ENCODE results near the gene GDPD4. TPM values are rescaled to one million over a fixed set of nuclear protein-coding genes. Genes with fewer than 3 reads are reported as not detected.
A peak's percentile ranks its signal among the peaks of the same experiment; 100 is the strongest.

Gene GDPD4
- polyA plus RNA-seq, 4 donors, result 2.2 to 4.5 TPM; not detected in 2

- H3K9me3 ChIP-seq (ENCODE audit: control insufficient read depth in 2 of 2, insufficient read depth in 1 of 2, low read depth in 1 of 2, low read length in 1 of 2), result no peaks in the 10 kb centered on the region
- WGBS, 3 donors, result 45 to 61% (median 58%) methylated on average over 2 of the region's 2 CpGs
- FAIRE-seq, result no peak
- H3K4me1 ChIP-seq (ENCODE audit: control insufficient read depth in 3 of 3, insufficient read depth in 2 of 3, low read depth in 1 of 3, low read length in 2 of 3), result no peaks in the 10 kb centered on the region
- peak in 1 of 2 donors; percentile 52 for DNase-seq
- peaks cover 6 to 23% (median 6%) of the 10 kb centered on the region in 3 donors for H3K36me3 ChIP-seq (ENCODE audit: control insufficient read depth in 3 of 3, insufficient read depth in 2 of 3, low read depth in 1 of 3, low read length in 3 of 3)
- no peak overlapping the region for H3K4me3 ChIP-seq (ENCODE audit: low read depth in 1 of 3, low read length in 3 of 3)
- H3K27ac ChIP-seq (ENCODE audit: low read depth in 1 of 3, low read length in 2 of 3), result peak overlapping the region in 1 of 3 donors; percentile 57
- no peaks in the 10 kb centered on the region for H3K27me3 ChIP-seq (ENCODE audit: control insufficient read depth in 3 of 3, insufficient read depth in 3 of 3, low read length in 3 of 3)
Measured at GRCh38 chr11:77322926-77323590, 21.6 kb upstream of the GDPD4 start.

GRCh38 chr11:77322506-77322905 is 21.0 kb upstream of the GDPD4 start:
- 75 to 93% (median 81%) methylated on average over 2 of the region's 2 CpGs for WGBS, 3 donors
- H3K36me3 ChIP-seq (ENCODE audit: control insufficient read depth in 3 of 3, insufficient read depth in 2 of 3, low read depth in 1 of 3, low read length in 3 of 3), result peaks cover 6 to 23% (median 6%) of the 10 kb centered on the region in 3 donors

GRCh38 chr11:77320351-77320750 is 18.9 kb upstream of the GDPD4 start:
- H3K4me3 ChIP-seq (ENCODE audit: low read depth in 1 of 3, low read length in 3 of 3), result no peak overlapping the region
- no peaks in the 10 kb centered on the region for H3K27me3 ChIP-seq (ENCODE audit: control insufficient read depth in 3 of 3, insufficient read depth in 3 of 3, low read length in 3 of 3)
- DNase-seq (no peak), FAIRE-seq (no peak)
- no peaks in the 10 kb centered on the region for H3K9me3 ChIP-seq (ENCODE audit: control insufficient read depth in 2 of 2, insufficient read depth in 1 of 2, low read depth in 1 of 2, low read length in 1 of 2)
- 91 to 100% (median 100%) methylated on average over 1 of the region's 1 CpG for WGBS, 3 donors
- no peak overlapping the region for H3K27ac ChIP-seq (ENCODE audit: low read depth in 1 of 3, low read length in 2 of 3)
- no peaks in the 10 kb centered on the region for H3K4me1 ChIP-seq (ENCODE audit: control insufficient read depth in 3 of 3, insufficient read depth in 2 of 3, low read depth in 1 of 3, low read length in 2 of 3)
- peaks cover 2 to 16% (median 6%) of the 10 kb centered on the region in 3 donors for H3K36me3 ChIP-seq (ENCODE audit: control insufficient read depth in 3 of 3, insufficient read depth in 2 of 3, low read depth in 1 of 3, low read length in 3 of 3)

More at GRCh38 chr11:77322506-77322905, 21.0 kb upstream of the GDPD4 start:
- Histone ChIP-seq H3K4me3 (ENCODE audit: low read depth in 1 of 3, low read length in 3 of 3) (no peak overlapping the region), H3K27me3 (ENCODE audit: control insufficient read depth in 3 of 3, insufficient read depth in 3 of 3, low read length in 3 of 3) (no peaks in the 10 kb centered on the region), H3K4me1 (ENCODE audit: control insufficient read depth in 3 of 3, insufficient read depth in 2 of 3, low read depth in 1 of 3, low read length in 2 of 3) (no peaks in the 10 kb centered on the region), H3K27ac (ENCODE audit: low read depth in 1 of 3, low read length in 2 of 3) (no peak overlapping the region), H3K9me3 (ENCODE audit: control insufficient read depth in 2 of 2, insufficient read depth in 1 of 2, low read depth in 1 of 2, low read length in 1 of 2) (no peaks in the 10 kb centered on the region)
- FAIRE-seq (no peak), DNase-seq (peak in 1 of 2 donors; percentile 10)

- Histone ChIP-seq H3K4me3 (ENCODE audit: low read depth in 1 of 3, low read length in 3 of 3) (no peak overlapping the region), H3K4me1 (ENCODE audit: control insufficient read depth in 3 of 3, insufficient read depth in 2 of 3, low read depth in 1 of 3, low read length in 2 of 3) (no peaks in the 10 kb centered on the region), H3K27ac (ENCODE audit: low read depth in 1 of 3, low read length in 2 of 3) (no peak overlapping the region), H3K36me3 (ENCODE audit: control insufficient read depth in 3 of 3, insufficient read depth in 2 of 3, low read depth in 1 of 3, low read length in 3 of 3) (peaks cover 2 to 14% (median 6%) of the 10 kb centered on the region in 3 donors), H3K27me3 (ENCODE audit: control insufficient read depth in 3 of 3, insufficient read depth in 3 of 3, low read length in 3 of 3) (no peaks in the 10 kb centered on the region), H3K9me3 (ENCODE audit: control insufficient read depth in 2 of 2, insufficient read depth in 1 of 2, low read depth in 1 of 2, low read length in 1 of 2) (no peaks in the 10 kb centered on the region)
- whole genome bisulfite sequencing, 3 donors, result 64 to 86% (median 70%) methylated on average over 2 of the region's 2 CpGs
- DNase-seq, result no peak
- FAIRE-seq, result no peak
Measured at GRCh38 chr11:77318600-77318999, 17.1 kb upstream of the GDPD4 start.

GRCh38 chr11:77316733-77317342 is 15.4 kb upstream of the GDPD4 start:
- no peaks in the 10 kb centered on the region for H3K27me3 ChIP-seq (ENCODE audit: control insufficient read depth in 3 of 3, insufficient read depth in 3 of 3, low read length in 3 of 3)
- WGBS, 3 donors, result 54 to 71% (median 57%) methylated on average over 5 of the region's 5 CpGs
- FAIRE-seq (no peak), DNase-seq (peak in 1 of 2 donors; percentile 16)
- peaks cover 2 to 3% (median 2%) of the 10 kb centered on the region in 3 donors for H3K36me3 ChIP-seq (ENCODE audit: control insufficient read depth in 3 of 3, insufficient read depth in 2 of 3, low read depth in 1 of 3, low read length in 3 of 3)
- no peak overlapping the region for H3K4me3 ChIP-seq (ENCODE audit: low read depth in 1 of 3, low read length in 3 of 3)
- no peaks in the 10 kb centered on the region for H3K9me3 ChIP-seq (ENCODE audit: control insufficient read depth in 2 of 2, insufficient read depth in 1 of 2, low read depth in 1 of 2, low read length in 1 of 2)
- no peaks in the 10 kb centered on the region for H3K4me1 ChIP-seq (ENCODE audit: control insufficient read depth in 3 of 3, insufficient read depth in 2 of 3, low read depth in 1 of 3, low read length in 2 of 3)
- H3K27ac ChIP-seq (ENCODE audit: low read depth in 1 of 3, low read length in 2 of 3), result no peak overlapping the region

GRCh38 chr11:77312107-77312506 is 10.6 kb upstream of the GDPD4 start:
- no peaks in the 10 kb centered on the region for H3K36me3 ChIP-seq (ENCODE audit: control insufficient read depth in 3 of 3, insufficient read depth in 2 of 3, low read depth in 1 of 3, low read length in 3 of 3)
- no peak overlapping the region for H3K27ac ChIP-seq (ENCODE audit: low read depth in 1 of 3, low read length in 2 of 3)
- DNase-seq (no peak), FAIRE-seq (no peak)
- no peak overlapping the region for H3K4me3 ChIP-seq (ENCODE audit: low read depth in 1 of 3, low read length in 3 of 3)
- no peaks in the 10 kb centered on the region for H3K27me3 ChIP-seq (ENCODE audit: control insufficient read depth in 3 of 3, insufficient read depth in 3 of 3, low read length in 3 of 3)
- H3K4me1 ChIP-seq (ENCODE audit: control insufficient read depth in 3 of 3, insufficient read depth in 2 of 3, low read depth in 1 of 3, low read length in 2 of 3), result no peaks in the 10 kb centered on the region
- H3K9me3 ChIP-seq (ENCODE audit: control insufficient read depth in 2 of 2, insufficient read depth in 1 of 2, low read depth in 1 of 2, low read length in 1 of 2), result no peaks in the 10 kb centered on the region

GRCh38 chr11:77311701-77312100 is 10.2 kb upstream of the GDPD4 start:
- Histone ChIP-seq H3K4me3 (ENCODE audit: low read depth in 1 of 3, low read length in 3 of 3) (no peak overlapping the region), H3K27me3 (ENCODE audit: control insufficient read depth in 3 of 3, insufficient read depth in 3 of 3, low read length in 3 of 3) (no peaks in the 10 kb centered on the region), H3K4me1 (ENCODE audit: control insufficient read depth in 3 of 3, insufficient read depth in 2 of 3, low read depth in 1 of 3, low read length in 2 of 3) (no peaks in the 10 kb centered on the region), H3K27ac (ENCODE audit: low read depth in 1 of 3, low read length in 2 of 3) (no peak overlapping the region), H3K36me3 (ENCODE audit: control insufficient read depth in 3 of 3, insufficient read depth in 2 of 3, low read depth in 1 of 3, low read length in 3 of 3) (no peaks in the 10 kb centered on the region), H3K9me3 (ENCODE audit: control insufficient read depth in 2 of 2, insufficient read depth in 1 of 2, low read depth in 1 of 2, low read length in 1 of 2) (no peaks in the 10 kb centered on the region)
- 93 to 97% (median 94%) methylated on average over 3 of the region's 3 CpGs for WGBS, 3 donors
- FAIRE-seq (no peak), DNase-seq (no peak)

GRCh38 chr11:77310721-77311120 is 9.2 kb upstream of the GDPD4 start:
- no peak overlapping the region for H3K4me3 ChIP-seq (ENCODE audit: low read depth in 1 of 3, low read length in 3 of 3)
- FAIRE-seq, result no peak

More at GRCh38 chr11:77310721-77311120, 9.2 kb upstream of the GDPD4 start:
- Histone ChIP-seq H3K4me1 (ENCODE audit: control insufficient read depth in 3 of 3, insufficient read depth in 2 of 3, low read depth in 1 of 3, low read length in 2 of 3) (no peaks in the 10 kb centered on the region), H3K27me3 (ENCODE audit: control insufficient read depth in 3 of 3, insufficient read depth in 3 of 3, low read length in 3 of 3) (no peaks in the 10 kb centered on the region), H3K27ac (ENCODE audit: low read depth in 1 of 3, low read length in 2 of 3) (peak overlapping the region in 1 of 3 donors; percentile 60), H3K36me3 (ENCODE audit: control insufficient read depth in 3 of 3, insufficient read depth in 2 of 3, low read depth in 1 of 3, low read length in 3 of 3) (no peaks in the 10 kb centered on the region), H3K9me3 (ENCODE audit: control insufficient read depth in 2 of 2, insufficient read depth in 1 of 2, low read depth in 1 of 2, low read length in 1 of 2) (no peaks in the 10 kb centered on the region)
- peak in 1 of 2 donors; percentile 70 for DNase-seq
- 69 to 91% (median 78%) methylated on average over 5 of the region's 5 CpGs for WGBS, 3 donors

All from small intestine (tissue), 7 donors.